ENCODE results near the gene MEDAG.

- TF ChIP-seq CTCF (IDR thresholded peaks at IDR 0.05) (no peak), EZH2 (IDR thresholded peaks at IDR 0.05; ENCODE audit: borderline replicate concordance, insufficient read depth, low read depth, low read length, poor library complexity, severe bottlenecking) (no peak)
These were observed 35.8 kb upstream of the MEDAG start for GRCh38 chr13:30870049-30870884.
